ENCODE measurements around the gene COMMD4. TPM values are rescaled to one million over a fixed set of nuclear protein-coding genes. Genes with fewer than 3 reads are reported as not detected.
A peak's percentile ranks its signal among the peaks of the same experiment; 100 is the strongest.

Gene COMMD4
- total and polyA plus RNA-seq, 7 donors = 37.8 to 115 (median 54.3) TPM

DNA sequence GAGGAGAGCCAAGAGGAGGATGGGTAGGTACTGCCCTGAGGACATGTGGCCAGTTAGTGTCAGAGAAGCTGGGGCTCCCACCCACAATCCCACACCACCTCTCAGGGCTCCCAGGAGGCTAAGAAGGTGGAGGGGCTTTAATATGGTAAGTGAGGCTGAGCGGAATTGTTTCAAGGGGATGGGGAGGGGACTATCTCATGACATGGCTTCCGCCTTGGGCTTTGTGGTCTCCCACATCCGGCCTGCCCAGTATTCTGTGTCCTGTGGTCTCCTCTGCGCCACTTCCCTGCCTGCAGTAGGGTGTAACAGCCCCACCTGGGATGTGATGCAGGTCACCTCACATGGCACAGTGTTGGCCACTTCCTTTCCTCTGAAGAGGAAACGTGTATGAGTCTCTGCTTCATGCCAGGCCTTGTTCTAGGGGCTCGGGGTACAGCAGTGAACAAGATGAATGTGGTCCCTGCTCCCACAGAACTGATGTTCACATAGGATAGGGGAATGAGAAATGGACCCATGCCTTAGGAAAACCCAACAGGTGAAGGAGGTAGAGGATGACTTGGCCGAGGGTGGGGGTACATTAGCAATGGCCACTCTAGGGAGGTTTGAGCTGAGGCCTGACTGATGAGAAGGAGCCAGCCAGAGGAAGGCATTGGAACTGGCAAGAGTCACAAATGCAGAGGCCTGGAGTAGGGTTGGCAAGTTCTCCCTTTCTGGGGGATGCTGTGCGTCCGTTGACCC lies 14.2 kb downstream of the COMMD4 start:
- intact Hi-C loops (cut with DNase I) = no loop called here
- 61 to 84% methylated on average over 9 of the region's 9 CpGs for WGBS, 2 donors
- Histone ChIP-seq H3K27me3 (no peaks in the 10 kb centered on the region), H3K4me1 (peaks cover 0 to 24% (median 19%) of the 10 kb centered on the region in 4 donors), H3K4me3 (no peak overlapping the region), H3K36me3 (peaks cover 0 to 3% (median 0%) of the 10 kb centered on the region in 4 donors), H3K27ac (no peak overlapping the region), H3K9me3 (no peaks in the 10 kb centered on the region)
- no peak for TF ChIP-seq CTCF (IDR thresholded peaks at IDR 0.05)
- peak in 1 of 4 donors; percentile 25 for TF ChIP-seq POLR2AphosphoS5 (IDR thresholded peaks at IDR 0.05)
- DNase-seq = no peak

DNA sequence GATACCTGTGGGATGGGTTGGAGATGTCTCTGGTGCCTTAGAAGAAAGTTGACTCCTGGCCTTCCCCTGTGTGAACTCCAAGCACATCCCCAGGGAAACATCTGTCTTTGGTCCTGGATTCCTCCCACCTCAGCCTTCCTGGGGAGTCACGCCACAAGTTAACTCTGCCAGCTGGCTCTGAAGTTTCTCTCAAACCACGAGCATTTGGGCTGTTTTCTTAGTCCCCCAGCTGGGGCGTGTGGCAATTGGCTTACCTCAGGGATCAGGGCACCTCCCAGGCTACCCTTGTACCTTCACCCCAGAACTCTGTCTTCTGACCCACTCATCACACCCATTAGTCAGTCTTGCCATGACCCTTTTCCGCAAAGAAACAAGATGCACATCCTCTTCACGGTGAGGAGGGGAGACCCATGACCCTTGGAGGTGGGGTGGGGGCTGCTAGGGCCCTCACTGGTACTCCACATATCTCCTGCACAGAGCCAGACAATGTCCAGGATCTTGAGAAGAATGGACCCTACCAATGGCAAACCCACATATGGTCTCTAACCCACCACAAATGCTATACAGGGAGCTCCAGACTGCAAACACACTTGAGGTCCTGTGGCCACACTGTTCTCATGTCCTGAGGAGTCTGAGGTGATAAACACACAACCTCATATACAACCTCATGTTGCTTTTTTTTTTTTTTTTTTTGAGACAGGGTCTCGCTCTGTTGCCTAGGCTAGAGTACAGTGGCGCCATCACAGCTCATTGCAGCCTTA lies 14.9 kb downstream of the COMMD4 start:
- intact Hi-C loops (cut with DNase I) = no loop called here
- H3K9me3 ChIP-seq = no peaks in the 10 kb centered on the region
- H3K27ac ChIP-seq = no peak overlapping the region
- peaks cover 0 to 24% (median 19%) of the 10 kb centered on the region in 4 donors for H3K4me1 ChIP-seq
- H3K4me3 ChIP-seq = no peak overlapping the region
- no peak for DNase-seq
- H3K36me3 ChIP-seq = peaks cover 0 to 8% (median 4%) of the 10 kb centered on the region in 4 donors
- H3K27me3 ChIP-seq = no peaks in the 10 kb centered on the region
- WGBS, 2 donors = 75 to 85% methylated on average over 7 of the region's 7 CpGs
- TF ChIP-seq POLR2AphosphoS5 (IDR thresholded peaks at IDR 0.05) = peak in 1 of 4 donors; percentile 3
- no peak for TF ChIP-seq CTCF (IDR thresholded peaks at IDR 0.05)

GRCh38 chr15:75352186-75353080 lies 16.6 kb downstream of the COMMD4 start:
- Histone ChIP-seq H3K4me3 (no peak overlapping the region), H3K36me3 (peaks cover 10 to 23% (median 15%) of the 10 kb centered on the region in 4 donors)
- 93% methylated on average over 16 of the region's 16 CpGs for WGBS, 2 donors

DNA sequence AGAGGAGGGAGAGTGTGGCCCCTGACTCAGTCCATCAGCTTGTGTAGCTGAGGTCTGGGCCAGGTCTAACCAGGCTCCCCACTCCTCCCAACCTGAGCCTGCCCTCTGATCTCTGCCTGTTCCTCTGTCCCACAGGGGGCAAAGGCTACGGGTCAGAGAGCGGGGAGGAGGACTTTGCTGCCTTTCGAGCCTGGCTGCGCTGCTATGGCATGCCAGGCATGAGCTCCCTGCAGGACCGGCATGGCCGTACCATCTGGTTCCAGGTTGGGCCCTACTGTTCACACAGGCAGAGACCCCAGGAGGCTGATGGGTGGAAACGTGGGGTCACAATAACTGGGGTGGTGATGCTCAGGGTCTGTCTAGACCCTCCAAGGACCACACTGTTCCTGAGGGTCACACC lies 17.7 kb downstream of the COMMD4 start:
- H3K4me3 ChIP-seq = no peak overlapping the region
- H3K9me3 ChIP-seq = no peaks in the 10 kb centered on the region
- no peak overlapping the region for H3K27ac ChIP-seq
- peaks cover 0 to 13% (median 8%) of the 10 kb centered on the region in 4 donors for H3K4me1 ChIP-seq
- TF ChIP-seq POLR2A (IDR thresholded peaks at IDR 0.05) (no peak), CTCF (IDR thresholded peaks at IDR 0.05) (no peak), EP300 (IDR thresholded peaks at IDR 0.05) (no peak), POLR2AphosphoS5 (IDR thresholded peaks at IDR 0.05) (no peak)
- peaks cover 10 to 32% (median 20%) of the 10 kb centered on the region in 4 donors for H3K36me3 ChIP-seq
- 87 to 93% methylated on average over 7 of the region's 7 CpGs for WGBS, 2 donors
- no peak for DNase-seq
- intact Hi-C loops (cut with DNase I) = no loop called here
- no peaks in the 10 kb centered on the region for H3K27me3 ChIP-seq

More at GRCh38 chr15:75352186-75353080, 16.6 kb downstream of the COMMD4 start:
- Histone ChIP-seq H3K27me3 (no peaks in the 10 kb centered on the region), H3K27ac (no peak overlapping the region), H3K4me1 (peaks cover 0 to 19% (median 13%) of the 10 kb centered on the region in 4 donors), H3K9me3 (no peaks in the 10 kb centered on the region)
- TF ChIP-seq POLR2AphosphoS5 (IDR thresholded peaks at IDR 0.05) (no peak), EP300 (IDR thresholded peaks at IDR 0.05) (no peak), POLR2A (IDR thresholded peaks at IDR 0.05) (no peak), CTCF (IDR thresholded peaks at IDR 0.05) (no peak)
- DNase-seq = no peak
- intact Hi-C loops (cut with DNase I) = no loop called here
